GM12878 (cell line): ENCODE data around the gene TRIM54. TPM values are rescaled to one million over a fixed set of nuclear protein-coding genes. Genes with fewer than 3 reads are reported as not detected.
"Not testable (repeated sequence)": the region's sequence is repeated elsewhere in the genome, so short reads cannot be mapped to it uniquely, and the experiment has no call there.

Experiments used
- ATAC-seq: fragments of 200-7000 bp; cut with Tn5 transposase; 3 replicates; pipeline ENCODE4 v1.9.1; 2020; ENCODE audit warnings: mild to moderate bottlenecking, moderate library complexity
- BruUV-seq: library from RNA; stranded (reverse); fragments of 400-500 nt; replicated peaks from 2 replicates; lab custom pipeline; 2021; lab: Mats Ljungman, UMichigan
- CTCF ChIA-PET: fragments of 300-600 bp; sonication (Branson Sonifier 250); formaldehyde crosslinking; extraction: SDS; loops from one replicate; lab custom pipeline; 2021; ENCODE audit warnings: inconsistent platforms; lab: Yijun Ruan, JAX
- POLR2A ChIA-PET: fragments of 350-600 bp; formaldehyde crosslinking; extraction: SDS; loops from one replicate; lab custom pipeline; 2021; ENCODE audit warnings: inconsistent platforms; lab: Charles Lee
- RAD21 ChIA-PET: fragments of 300-600 bp; sonication (Branson Sonifier 250); formaldehyde crosslinking; loops from one replicate; lab custom pipeline; 2023; ENCODE audit warnings: antibody characterized with exemption; ENCODE audit not compliant: unreplicated experiment; lab: Charles Lee
- SMC1A ChIA-PET: fragments of 300-600 bp; sonication (Branson Sonifier 250); formaldehyde crosslinking; loops from one replicate; lab custom pipeline; 2023; ENCODE audit not compliant: unreplicated experiment, uncharacterized antibody; lab: Charles Lee
- DNase-seq: peaks from one replicate; pipeline ENCODE4 v3.0.0-alpha.2; 2011; ENCODE audit warnings: low read depth, low spot score
- FAIRE-seq: peaks from 3 replicates; lab custom pipeline; 2011; peaks lifted over from hg19 to GRCh38; lab: Jason Lieb, UNC
- H2AFZ ChIP-seq: 2 replicates; pipeline ENCODE4 v1.6.0; 2011; ENCODE audit warnings: low read depth, low read length, control low read depth; ENCODE audit not compliant: control insufficient read depth
- H3K27ac ChIP-seq: 2 replicates; pipeline ENCODE4 v1.5.1; 2011; ENCODE audit warnings: control low read depth; ENCODE audit not compliant: control insufficient read depth, insufficient read depth
- H3K27me3 ChIP-seq, 2 experiments: replicated peaks in 1 of 2; 2 replicates each; pipeline versions ENCODE4 v1.6.0 to v1.6.1; 2011; ENCODE audit warnings: low read length in 1 of 2; ENCODE audit not compliant: control insufficient read depth in 2 of 2, insufficient read depth in 2 of 2
- H3K36me3 ChIP-seq, 2 experiments: 2 replicates each; pipeline ENCODE4 v1.5.1; 2011; ENCODE audit warnings: low read length in 1 of 2; ENCODE audit not compliant: control insufficient read depth in 2 of 2, insufficient read depth in 2 of 2
- H3K4me1 ChIP-seq: 2 replicates; pipeline ENCODE4 v1.6.1; 2011; ENCODE audit warnings: mild to moderate bottlenecking, low read length, moderate library complexity, mixed read lengths; ENCODE audit not compliant: control insufficient read depth, insufficient read depth
- H3K4me2 ChIP-seq: 2 replicates; pipeline ENCODE4 v1.6.0; 2011; ENCODE audit warnings: control low read depth; ENCODE audit not compliant: control insufficient read depth, insufficient read depth
- H3K4me3 ChIP-seq: fragments of 200-600 bp; sonication (generic); 2 replicates; pipeline ENCODE4 v1.5.1; 2016
- H3K79me2 ChIP-seq: 2 replicates; pipeline ENCODE4 v1.6.0; 2011; ENCODE audit warnings: low read length; ENCODE audit not compliant: control insufficient read depth, insufficient read depth
- H3K9ac ChIP-seq: 2 replicates; pipeline ENCODE4 v1.8.0; 2011; ENCODE audit warnings: low read length, control low read depth, mixed read lengths; ENCODE audit not compliant: control insufficient read depth, insufficient read depth
- H3K9me3 ChIP-seq: replicated peaks from 3 replicates; pipeline ENCODE4 v1.5.1; 2011; ENCODE audit warnings: mild to moderate bottlenecking, low read length; ENCODE audit not compliant: control insufficient read depth, insufficient read depth
- H4K20me1 ChIP-seq: 2 replicates; pipeline ENCODE4 v1.6.0; 2011; ENCODE audit not compliant: control insufficient read depth, insufficient read depth
- HCFC1 ChIP-seq: fragments of 150-350 bp; IDR thresholded peaks from 2 replicates; pipeline ENCODE4 v1.6.1; 2014; ENCODE audit warnings: low read length
- PAX8 ChIP-seq: fragments of 450-650 bp; IDR thresholded peaks from 2 replicates; pipeline ENCODE4 v1.6.1; 2017; ENCODE audit warnings: mild to moderate bottlenecking, moderate library complexity
- POLR2AphosphoS2 ChIP-seq: IDR thresholded peaks from 2 replicates; pipeline ENCODE4 v1.6.1; 2011; ENCODE audit warnings: low read depth, mild to moderate bottlenecking, low read length, improper control_type of control experiment, moderate library complexity
- RAD51 ChIP-seq: fragments of 450-650 bp; IDR thresholded peaks from 2 replicates; pipeline ENCODE4 v1.6.1; 2016; ENCODE audit warnings: moderate library complexity, mild to moderate bottlenecking, inconsistent platforms
- RB1 ChIP-seq: fragments of 450-650 bp; formaldehyde crosslinking; IDR thresholded peaks from 2 replicates; pipeline ENCODE4 v1.6.1; 2017; ENCODE audit warnings: mild to moderate bottlenecking, borderline replicate concordance
- SMC3 ChIP-seq: IDR thresholded peaks from 2 replicates; pipeline ENCODE4 v1.6.1; 2011; ENCODE audit warnings: low read length, improper control_type of control experiment, borderline replicate concordance
- SPI1 ChIP-seq: IDR thresholded peaks from 2 replicates; pipeline ENCODE4 v1.6.1; 2011; ENCODE audit warnings: low read depth, mild to moderate bottlenecking, low read length, moderate library complexity, borderline replicate concordance; ENCODE audit not compliant: insufficient read depth
- SUPT20H ChIP-seq: IDR thresholded peaks from 2 replicates; pipeline ENCODE4 v1.6.1; 2011; ENCODE audit warnings: low read depth, mild to moderate bottlenecking, low read length, moderate library complexity, borderline replicate concordance; ENCODE audit not compliant: control insufficient read depth
- WGBS: methylation state at CpG from one replicate; pipeline ENCODE4 v1.1.6; 2016; ENCODE audit warnings: low lambda C conversion rate; ENCODE audit not compliant: insufficient replicate concordance, insufficient coverage; ENCODE audit errors: missing lambda C conversion rate; 5-methylcytosine and 5-hydroxymethylcytosine counted together
- in situ Hi-C: fragments of 300-500 bp; cut with MboI; formaldehyde crosslinking; loops from 9 replicates; pipeline ENCODE4 v1.14.3; 2018; ENCODE audit warnings: mixed read lengths
- intact Hi-C: fragments of 100-400 bp; cut with micrococcal nuclease; formaldehyde crosslinking; loops from one replicate; pipeline ENCODE4 v1.14.2; 2022; ENCODE audit not compliant: unreplicated experiment
- polyA plus RNA-seq, 11 experiments: library from polyadenylated mRNA; depleted of rRNA in 4 of 11; unstranded in 6 of 11; stranded (reverse) in 5 of 11; fragments of >200 nt; fragmentation: Nextera tagmentation in 4 of 11; fragmentation: Illumina TruSeq in 1 of 11; extraction: Ambion mirVana in 4 of 11; extraction: Trizol in 1 of 11; gene quantifications; 1 replicate in 1 of 11; 2 replicates in 10 of 11; pipeline versions ENCODE4 v1.2.1 to v1.2.3, GENCODE V29; 2011 to 2016; ENCODE audit warnings: inconsistent platforms in 2 of 11, missing spikeins in 2 of 11, low read depth in 1 of 11
- total RNA-seq, 4 experiments: library from RNA; depleted of rRNA in 3 of 4; stranded (reverse); fragments of >200 nt in 3 of 4; fragmentation: Illumina TruSeq in 1 of 4; extraction: Trizol in 1 of 4; gene quantifications; 2 replicates each; pipeline versions ENCODE4 v1.2.1 to v1.2.3, GENCODE V29; 2013 to 2021

Gene TRIM54
- total and polyA plus RNA-seq, 10 of the 15 experiments (the other 5 are each of a cell fraction or from before 2014, with no cell fraction given) = 0.03 to 0.08 TPM; not detected in 8

GRCh38 chr2:27353386-27353761 lies 71.1 kb downstream of the TRIM54 start:
- ChIA-PET SMC1A (interaction anchor here (0.6 to 2.6 kb wide), 4 partner anchors 10 to 39 kb away, joined by 3 to 9 read pairs (median 4); partner anchors contain the start of gene EIF2B4), CTCF (interaction anchor here (1.2 to 3.3 kb wide), 5 partner anchors 9 to 330 kb away, joined by 5 to 7 read pairs (median 7); no protein-coding TSS in a partner anchor), POLR2A (interaction anchor here (1.2 to 1.7 kb wide), 3 partner anchors 10 to 74 kb away, joined by 4 read pairs; partner anchors contain the start of genes EIF2B4 and SNX17), RAD21 (interaction anchor here (0.7 kb wide), 1 partner anchor 92 kb away, joined by 3 read pairs; no protein-coding TSS in a partner anchor)
- H3K9ac ChIP-seq, ATAC-seq, DNase-seq, in situ Hi-C loops, H3K4me3 ChIP-seq, H4K20me1 ChIP-seq, H3K27me3 ChIP-seq, H3K36me3 ChIP-seq, H3K9me3 ChIP-seq, BruUV-seq, H3K27ac ChIP-seq, FAIRE-seq, H3K4me1 ChIP-seq, H2AFZ ChIP-seq, H3K4me2 ChIP-seq: not testable (repeated sequence)
- peaks cover 72% of the 10 kb centered on the region for H3K79me2 ChIP-seq
- 94% methylated on average over 5 of the region's 5 CpGs for WGBS
- intact Hi-C loops = loop anchor here (10.0 kb wide), 1 partner anchor 139 kb away; the partner anchor contains the start of genes ATRAID, CAD and SLC5A6

GRCh38 chr2:27353762-27354596 lies 71.8 kb downstream of the TRIM54 start:
- Histone ChIP-seq H4K20me1 (no peaks in the 10 kb centered on the region), H3K4me3 (no peak overlapping the region; the same call in 1 of the 2 replicates), H2AFZ (no peak overlapping the region), H3K79me2 (peaks cover 72% of the 10 kb centered on the region), H3K9ac (no peak overlapping the region), H3K9me3 (no peaks in the 10 kb centered on the region), H3K4me2 (peak overlapping the region; percentile 34; the same call in 1 of the 2 replicates), H3K4me1 (no peaks in the 10 kb centered on the region; the same call in 1 of the 2 replicates), H3K27me3 (no peaks in the 10 kb centered on the region), H3K27ac (no peak overlapping the region), H3K36me3 (no peaks in the 10 kb centered on the region; a peak in 1 of 4 replicates)
- 92% methylated on average over 7 of the region's 7 CpGs for WGBS
- ATAC-seq = no peak
- BruUV-seq = no TSS peak
- DNase-seq = no peak
- in situ Hi-C loops = no loop called here
- FAIRE-seq = no peak
- no peak for TF ChIP-seq SMC3
- no peak for TF ChIP-seq RAD51
- TF ChIP-seq RB1 = no peak
- no peak for TF ChIP-seq SPI1
- TF ChIP-seq PAX8 = no peak
- TF ChIP-seq POLR2AphosphoS2 = no peak
- TF ChIP-seq SUPT20H = no peak
- no peak for TF ChIP-seq HCFC1
- ChIA-PET CTCF (interaction anchor here (0.6 to 3.3 kb wide), 8 partner anchors 9 to 329 kb away, joined by 3 to 7 read pairs (median 6); no protein-coding TSS in a partner anchor), RAD21 (interaction anchor here (0.7 kb wide), 3 partner anchors 75 to 93 kb away, joined by 3 to 4 read pairs (median 3); partner anchors contain the start of gene NRBP1), SMC1A (interaction anchor here (0.7 to 2.6 kb wide), 4 partner anchors 11 to 18 kb away, joined by 3 to 9 read pairs (median 3); partner anchors contain the start of gene EIF2B4), POLR2A (interaction anchor here (0.7 to 1.7 kb wide), 6 partner anchors 11 to 273 kb away, joined by 3 to 5 read pairs (median 4); partner anchors contain the start of genes EIF2B4 and SNX17)
- intact Hi-C loops = loop anchor here (10.0 kb wide), 1 partner anchor 139 kb away; the partner anchor contains the start of genes ATRAID, CAD and SLC5A6
